ENCODE results near the gene CDC42SE1.
"Not testable (repeated sequence)": the region's sequence is repeated elsewhere in the genome, so short reads cannot be mapped to it uniquely, and the experiment has no call there.

CDC42SE1 gene

GRCh38 chr1:151059109-151060006 lies at the start of gene CDC42SE1:
CDC42SE1 (minus strand) TSS chr1:151059622; CDS start chr1:151055730, 3,892 bp downstream.
- DNase-seq, result peak; percentile 75

GRCh38 chr1:151108331-151108730 lies 48.9 kb upstream of the CDC42SE1 start:
- no peak for DNase-seq

- peak; percentile 6 for DNase-seq
These were observed 47.5 kb upstream of the CDC42SE1 start for GRCh38 chr1:151106894-151107293.

- no peak for DNase-seq
These were observed 45.2 kb upstream of the CDC42SE1 start for GRCh38 chr1:151104630-151105029.

GRCh38 chr1:151098126-151098525 lies 38.7 kb upstream of the CDC42SE1 start:
- DNase-seq, result no peak

- DNase-seq, result not testable (repeated sequence)
These were observed 38.0 kb upstream of the CDC42SE1 start for GRCh38 chr1:151097426-151097825.

GRCh38 chr1:151085953-151086559 lies 26.6 kb upstream of the CDC42SE1 start:
- no peak for DNase-seq

- no peak for DNase-seq
These were observed 12.8 kb upstream of the CDC42SE1 start for GRCh38 chr1:151072224-151072623.

GRCh38 chr1:151070474-151071276 lies 11.3 kb upstream of the CDC42SE1 start, which contains the start of gene GABPB2:
GABPB2 (plus strand) TSS chr1:151070761; CDS start chr1:151088190, 17,429 bp downstream.
- peak; percentile 79 for DNase-seq

- DNase-seq, result no peak
These were observed 9.7 kb upstream of the CDC42SE1 start for GRCh38 chr1:151069103-151069486.

GRCh38 chr1:151067185-151067584 lies 7.8 kb upstream of the CDC42SE1 start:
- DNase-seq, result no peak

- DNase-seq, result no peak
These were observed 5.7 kb upstream of the CDC42SE1 start for GRCh38 chr1:151065089-151065645.

- peak; percentile 20 for DNase-seq
These were observed 3.4 kb upstream of the CDC42SE1 start for GRCh38 chr1:151062741-151063371.

- no peak for DNase-seq
These were observed 2.3 kb upstream of the CDC42SE1 start for GRCh38 chr1:151061704-151062103.

- no peak for DNase-seq
These were observed 1.4 kb upstream of the CDC42SE1 start for GRCh38 chr1:151060657-151061421.

- no peak for DNase-seq
These were observed 710 bp upstream of the CDC42SE1 start, which contains the start of gene MLLT11 for GRCh38 chr1:151060007-151060656. MLLT11 (plus strand) TSS chr1:151060397; CDS start chr1:151067225, 6,828 bp downstream.

GRCh38 chr1:151058692-151059091 lies 730 bp downstream of the CDC42SE1 start:
- no peak for DNase-seq

GRCh38 chr1:151056149-151056548 lies 3.3 kb downstream of the CDC42SE1 start:
- no peak for DNase-seq

GRCh38 chr1:151055581-151055980 lies 3.8 kb downstream of the CDC42SE1 start:
- DNase-seq, result no peak

- DNase-seq, result no peak
These were observed 4.4 kb downstream of the CDC42SE1 start for GRCh38 chr1:151054971-151055547.
